Measurements from ENCODE around the gene CUX1.

The CUX1 gene

DNA sequence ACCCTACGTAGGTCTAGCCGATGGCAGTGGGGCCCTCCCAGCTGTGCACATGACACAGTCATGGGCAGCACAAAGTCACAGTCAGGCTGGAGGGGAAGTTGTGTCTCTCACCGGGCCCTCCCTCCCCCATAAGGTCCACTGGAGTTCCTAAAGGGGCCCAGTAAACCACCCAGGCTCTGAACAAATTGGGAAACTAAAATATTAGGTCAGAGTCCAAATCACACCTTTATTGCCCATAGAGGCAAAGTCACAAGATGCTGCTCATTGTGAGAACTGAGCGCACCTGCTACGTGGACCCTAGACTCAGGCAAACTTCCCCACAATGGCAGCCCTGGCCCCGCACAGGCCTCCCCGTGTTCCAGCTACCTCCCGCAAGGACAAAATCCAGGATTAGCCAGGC, 424.0 kb downstream of the CUX1 start:
- Histone ChIP-seq H3K36me3 (ENCODE audit: low read depth) (no peaks in the 10 kb centered on the region; the same call in 1 of the 2 replicates), H3K4me3 (ENCODE audit: severe bottlenecking) (no peak overlapping the region), H3K27ac (ENCODE audit: poor library complexity, severe bottlenecking) (no peak overlapping the region), H3K4me1 (ENCODE audit: insufficient read depth, poor library complexity, severe bottlenecking) (no peaks in the 10 kb centered on the region), H3K27me3 (ENCODE audit: insufficient read depth, poor library complexity, severe bottlenecking) (no peaks in the 10 kb centered on the region), H3K9me3 (ENCODE audit: severe bottlenecking) (no peaks in the 10 kb centered on the region)
- DNase-seq (ENCODE audit: low spot score), result no peak
- ATAC-seq (ENCODE audit: low read depth), result no peak
- TF ChIP-seq CTCF (IDR thresholded peaks at IDR 0.05; ENCODE audit: poor library complexity, severe bottlenecking), result no peak

- Histone ChIP-seq H3K36me3 (ENCODE audit: low read depth) (peaks cover 5% of the 10 kb centered on the region; the same call in 1 of the 2 replicates), H3K9me3 (ENCODE audit: severe bottlenecking) (no peaks in the 10 kb centered on the region), H3K27ac (ENCODE audit: poor library complexity, severe bottlenecking) (no peak overlapping the region), H3K27me3 (ENCODE audit: insufficient read depth, poor library complexity, severe bottlenecking) (no peaks in the 10 kb centered on the region), H3K4me3 (ENCODE audit: severe bottlenecking) (no peak overlapping the region), H3K4me1 (ENCODE audit: insufficient read depth, poor library complexity, severe bottlenecking) (no peaks in the 10 kb centered on the region)
- ATAC-seq (ENCODE audit: low read depth) (no peak), DNase-seq (ENCODE audit: low spot score) (no peak)
- TF ChIP-seq CTCF (IDR thresholded peaks at IDR 0.05; ENCODE audit: poor library complexity, severe bottlenecking), result no peak
Measured at GRCh38 chr7:102244601-102245000, 427.2 kb downstream of the CUX1 start.

DNA sequence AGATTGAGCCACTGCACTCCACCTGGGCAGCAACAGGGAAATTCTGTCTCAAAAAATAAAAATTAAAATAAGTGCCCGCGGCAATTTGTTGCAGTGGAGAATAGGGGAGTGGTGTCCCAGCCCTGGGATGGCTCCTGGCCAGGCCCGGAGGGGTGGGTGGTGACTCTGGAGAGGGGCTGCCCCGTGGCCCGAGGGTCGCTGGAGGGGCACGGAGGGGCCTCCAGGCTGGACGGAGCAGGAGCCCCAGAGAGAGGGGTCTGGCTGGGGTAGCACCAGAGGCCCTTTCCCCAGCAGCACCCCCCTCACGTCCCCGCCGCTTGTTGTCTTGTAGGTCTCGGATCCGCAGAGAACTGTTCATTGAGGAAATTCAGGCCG, 430.6 kb downstream of the CUX1 start:
- H3K36me3 ChIP-seq (ENCODE audit: low read depth), result peaks cover 5% of the 10 kb centered on the region; the same call in 1 of the 2 replicates
- no peak for ATAC-seq (ENCODE audit: low read depth)

DNA sequence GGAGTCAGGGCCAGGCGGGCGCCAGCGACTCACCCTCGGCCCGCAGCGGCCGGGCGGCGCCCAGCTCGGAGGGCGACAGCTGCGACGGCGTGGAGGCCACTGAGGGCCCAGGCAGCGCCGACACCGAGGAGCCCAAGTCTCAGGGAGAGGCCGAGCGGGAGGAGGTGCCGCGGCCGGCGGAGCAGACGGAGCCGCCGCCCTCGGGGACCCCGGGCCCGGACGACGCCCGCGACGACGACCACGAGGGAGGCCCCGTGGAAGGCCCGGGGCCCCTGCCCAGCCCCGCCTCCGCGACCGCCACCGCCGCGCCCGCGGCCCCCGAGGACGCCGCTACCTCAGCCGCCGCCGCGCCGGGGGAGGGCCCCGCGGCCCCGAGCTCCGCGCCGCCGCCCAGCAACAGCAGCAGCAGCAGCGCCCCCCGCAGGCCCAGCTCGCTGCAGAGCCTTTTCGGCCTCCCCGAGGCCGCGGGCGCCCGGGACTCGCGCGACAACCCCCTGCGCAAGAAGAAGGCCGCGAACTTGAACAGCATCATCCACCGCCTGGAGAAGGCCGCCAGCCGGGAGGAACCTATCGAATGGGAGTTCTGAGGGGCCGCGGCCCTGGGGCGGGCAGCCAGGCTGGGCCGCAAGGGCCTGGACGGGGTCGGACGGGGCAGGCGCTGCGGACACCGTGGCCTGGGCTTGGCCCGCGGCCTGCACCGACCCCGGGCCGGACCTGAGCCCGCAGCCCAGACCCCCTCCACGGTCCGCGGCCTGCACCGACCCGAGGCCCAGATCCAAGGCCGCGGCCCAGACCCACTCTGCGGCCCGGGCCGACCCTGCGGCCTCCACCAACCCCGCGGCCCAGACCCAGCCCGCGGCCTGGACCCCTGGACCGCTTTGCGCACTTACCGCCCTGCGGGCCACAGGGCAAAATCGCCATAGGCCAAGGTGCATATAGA, 431.3 kb downstream of the CUX1 start:
- peaks cover 5% of the 10 kb centered on the region; the same call in 1 of the 2 replicates for H3K36me3 ChIP-seq (ENCODE audit: low read depth)
- H3K27ac ChIP-seq (ENCODE audit: poor library complexity, severe bottlenecking), result no peak overlapping the region
- no peaks in the 10 kb centered on the region for H3K4me1 ChIP-seq (ENCODE audit: insufficient read depth, poor library complexity, severe bottlenecking)
- H3K9me3 ChIP-seq (ENCODE audit: severe bottlenecking), result no peaks in the 10 kb centered on the region
- no peak overlapping the region for H3K4me3 ChIP-seq (ENCODE audit: severe bottlenecking)
- no peak for TF ChIP-seq CTCF (IDR thresholded peaks at IDR 0.05; ENCODE audit: poor library complexity, severe bottlenecking)
- no peak for DNase-seq (ENCODE audit: low spot score)
- no peaks in the 10 kb centered on the region for H3K27me3 ChIP-seq (ENCODE audit: insufficient read depth, poor library complexity, severe bottlenecking)
- no peak for ATAC-seq (ENCODE audit: low read depth)

More for the DNA sequence above, 430.6 kb downstream of the CUX1 start:
- Histone ChIP-seq H3K4me3 (ENCODE audit: severe bottlenecking) (no peak overlapping the region), H3K27me3 (ENCODE audit: insufficient read depth, poor library complexity, severe bottlenecking) (no peaks in the 10 kb centered on the region), H3K9me3 (ENCODE audit: severe bottlenecking) (no peaks in the 10 kb centered on the region), H3K4me1 (ENCODE audit: insufficient read depth, poor library complexity, severe bottlenecking) (no peaks in the 10 kb centered on the region), H3K27ac (ENCODE audit: poor library complexity, severe bottlenecking) (no peak overlapping the region)
- no peak for DNase-seq (ENCODE audit: low spot score)
- no peak for TF ChIP-seq CTCF (IDR thresholded peaks at IDR 0.05; ENCODE audit: poor library complexity, severe bottlenecking)

Measured in RWPE2 (cell line).